Stomach (tissue), 4 donors: ENCODE data around the gene POC1A.

Source experiments
- EP300 ChIP-seq: sonication (generic); formaldehyde crosslinking; IDR thresholded peaks from one replicate; pipeline ENCODE4 v1.6.1; 2017; ENCODE audit warnings: antibody characterized with exemption
- POLR2A ChIP-seq, 4 donors: fragments of 450-650 bp; IDR thresholded peaks; one replicate each; pipeline ENCODE4 v1.6.1; 2016; ENCODE audit warnings: antibody characterized with exemption in 4 of 4, control low read depth in 2 of 4, mild to moderate bottlenecking in 1 of 4, moderate library complexity in 1 of 4
- POLR2AphosphoS5 ChIP-seq, 3 donors: sonication (generic); formaldehyde crosslinking; IDR thresholded peaks; one replicate each; pipeline ENCODE4 v1.6.1; 2016; ENCODE audit warnings: antibody characterized with exemption in 3 of 3
- TF ChIP-seq, protein P1 (sequence below), 7 experiments: fragments of 450-650 bp in 4 of 7; fragments of 200-600 bp in 3 of 7; sonication (generic) in 3 of 7; IDR thresholded peaks; one replicate each; pipeline ENCODE4 v1.5.1; 2016 to 2019; ENCODE audit warnings: antibody characterized with exemption in 7 of 7, control low read depth in 2 of 7, mild to moderate bottlenecking in 1 of 7

- TF ChIP-seq, protein P1, sequence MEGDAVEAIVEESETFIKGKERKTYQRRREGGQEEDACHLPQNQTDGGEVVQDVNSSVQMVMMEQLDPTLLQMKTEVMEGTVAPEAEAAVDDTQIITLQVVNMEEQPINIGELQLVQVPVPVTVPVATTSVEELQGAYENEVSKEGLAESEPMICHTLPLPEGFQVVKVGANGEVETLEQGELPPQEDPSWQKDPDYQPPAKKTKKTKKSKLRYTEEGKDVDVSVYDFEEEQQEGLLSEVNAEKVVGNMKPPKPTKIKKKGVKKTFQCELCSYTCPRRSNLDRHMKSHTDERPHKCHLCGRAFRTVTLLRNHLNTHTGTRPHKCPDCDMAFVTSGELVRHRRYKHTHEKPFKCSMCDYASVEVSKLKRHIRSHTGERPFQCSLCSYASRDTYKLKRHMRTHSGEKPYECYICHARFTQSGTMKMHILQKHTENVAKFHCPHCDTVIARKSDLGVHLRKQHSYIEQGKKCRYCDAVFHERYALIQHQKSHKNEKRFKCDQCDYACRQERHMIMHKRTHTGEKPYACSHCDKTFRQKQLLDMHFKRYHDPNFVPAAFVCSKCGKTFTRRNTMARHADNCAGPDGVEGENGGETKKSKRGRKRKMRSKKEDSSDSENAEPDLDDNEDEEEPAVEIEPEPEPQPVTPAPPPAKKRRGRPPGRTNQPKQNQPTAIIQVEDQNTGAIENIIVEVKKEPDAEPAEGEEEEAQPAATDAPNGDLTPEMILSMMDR (IDR thresholded peaks at IDR 0.05) = no peak
- TF ChIP-seq EP300 = no peak
- TF ChIP-seq POLR2A (IDR thresholded peaks at IDR 0.05) = no peak
- no peak for TF ChIP-seq POLR2AphosphoS5 (IDR thresholded peaks at IDR 0.05)
Measured at GRCh38 chr3:52082951-52083350, 71.3 kb downstream of the POC1A start.
